ENCODE data around the gene CYP4F3.
A peak's percentile ranks its signal among the peaks of the same experiment; 100 is the strongest.
"Not testable (repeated sequence)": the region's sequence is repeated elsewhere in the genome, so short reads cannot be mapped to it uniquely, and the experiment has no call there.

CYP4F3 gene

GRCh38 chr19:15640294-15640903, at the start of gene CYP4F3:
CYP4F3 (plus strand) TSS chr19:15640897; CDS start chr19:15641416, 519 bp downstream.
- no peak for DNase-seq (ENCODE audit: low read depth in 2 of 2)

GRCh38 chr19:15591796-15592195, 48.9 kb upstream of the CYP4F3 start:
- DNase-seq (ENCODE audit: low read depth in 2 of 2): no peak

- DNase-seq (ENCODE audit: low read depth in 2 of 2): not testable (repeated sequence)
These were observed 48.2 kb upstream of the CYP4F3 start for GRCh38 chr19:15592506-15592905.

- not testable (repeated sequence) for DNase-seq (ENCODE audit: low read depth in 2 of 2)
These were observed 46.9 kb upstream of the CYP4F3 start for GRCh38 chr19:15593766-15594165.

GRCh38 chr19:15595069-15595468, 45.6 kb upstream of the CYP4F3 start:
- DNase-seq (ENCODE audit: low read depth in 2 of 2): no peak

- not testable (repeated sequence) for DNase-seq (ENCODE audit: low read depth in 2 of 2)
These were observed 32.4 kb upstream of the CYP4F3 start for GRCh38 chr19:15607978-15608925.

- no peak for DNase-seq (ENCODE audit: low read depth in 2 of 2)
These were observed 31.4 kb upstream of the CYP4F3 start for GRCh38 chr19:15609261-15609660.

- no peak for DNase-seq (ENCODE audit: low read depth in 2 of 2)
These were observed 28.4 kb upstream of the CYP4F3 start for GRCh38 chr19:15612342-15612741.

GRCh38 chr19:15613338-15613737, 27.4 kb upstream of the CYP4F3 start:
- DNase-seq (ENCODE audit: low read depth in 2 of 2): no peak

- DNase-seq (ENCODE audit: low read depth in 2 of 2): no peak
These were observed 26.0 kb upstream of the CYP4F3 start, which contains the start of gene CYP4F8 for GRCh38 chr19:15614507-15615379. CYP4F8 (plus strand) TSS chr19:15615218; CDS start chr19:15615617, 399 bp downstream.

GRCh38 chr19:15615526-15615925, 25.2 kb upstream of the CYP4F3 start:
- DNase-seq (ENCODE audit: low read depth in 2 of 2): no peak

- no peak for DNase-seq (ENCODE audit: low read depth in 2 of 2)
These were observed 24.5 kb upstream of the CYP4F3 start for GRCh38 chr19:15616183-15616582.

- DNase-seq (ENCODE audit: low read depth in 2 of 2): no peak
These were observed 23.9 kb upstream of the CYP4F3 start for GRCh38 chr19:15616627-15617270.

- no peak for DNase-seq (ENCODE audit: low read depth in 2 of 2)
These were observed 22.4 kb upstream of the CYP4F3 start for GRCh38 chr19:15618321-15618720.

GRCh38 chr19:15621801-15622200, 18.9 kb upstream of the CYP4F3 start:
- no peak for DNase-seq (ENCODE audit: low read depth in 2 of 2)

GRCh38 chr19:15622991-15623390, 17.7 kb upstream of the CYP4F3 start:
- DNase-seq (ENCODE audit: low read depth in 2 of 2): no peak

- no peak for DNase-seq (ENCODE audit: low read depth in 2 of 2)
These were observed 16.9 kb upstream of the CYP4F3 start for GRCh38 chr19:15623711-15624318.

GRCh38 chr19:15628236-15629002, 12.3 kb upstream of the CYP4F3 start:
- DNase-seq (ENCODE audit: low read depth in 2 of 2): no peak

GRCh38 chr19:15629003-15629880, 11.5 kb upstream of the CYP4F3 start:
- DNase-seq (ENCODE audit: low read depth in 2 of 2): peak; percentile 82 to 94

All from stimulated activated CD4-positive, alpha-beta T cell treated with anti-CD3 and anti-CD28 coated beads, Interleukin-1b, Interleukin-23, amount 100 ng/mL, for 1 hour (primary cell).